Measurements from ENCODE around the gene CRB2. TPM values are rescaled to one million over a fixed set of nuclear protein-coding genes. Genes with fewer than 3 reads are reported as not detected.

The CRB2 gene
- total RNA-seq, 1 donor from 2014 or later, result not detected

DNA sequence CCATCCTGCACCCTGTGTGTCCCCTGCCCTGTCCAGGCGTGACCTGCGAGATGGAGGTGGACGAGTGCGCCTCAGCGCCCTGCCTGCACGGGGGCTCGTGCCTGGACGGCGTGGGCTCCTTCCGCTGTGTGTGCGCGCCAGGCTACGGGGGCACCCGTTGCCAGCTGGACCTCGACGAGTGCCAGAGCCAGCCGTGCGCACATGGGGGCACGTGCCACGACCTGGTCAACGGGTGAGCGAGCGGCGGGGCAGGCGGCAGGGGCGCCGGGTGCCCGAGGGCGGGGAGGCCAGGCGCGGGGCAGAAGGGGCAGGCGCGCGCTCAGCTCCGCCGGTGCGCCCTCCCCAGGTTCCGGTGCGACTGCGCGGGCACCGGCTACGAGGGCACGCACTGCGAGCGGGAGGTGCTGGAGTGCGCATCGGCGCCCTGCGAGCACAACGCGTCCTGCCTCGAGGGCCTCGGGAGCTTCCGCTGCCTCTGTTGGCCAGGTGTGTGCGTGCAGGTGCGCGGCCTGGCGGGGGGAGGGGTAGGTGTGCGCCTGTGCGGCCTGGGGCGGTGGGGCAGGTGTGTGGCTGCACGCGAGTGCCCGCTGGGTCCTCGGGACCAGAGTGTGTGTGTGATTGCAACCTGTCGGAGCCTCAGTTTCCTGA is 10.0 kb downstream of the CRB2 start:
- Histone ChIP-seq H3K4me3 (ENCODE audit: low read depth, low read length) (no peak overlapping the region), H3K27me3 (ENCODE audit: control insufficient read depth, insufficient read depth, low read length) (no peaks in the 10 kb centered on the region), H3K36me3 (ENCODE audit: control insufficient read depth, insufficient read depth, low read length) (no peaks in the 10 kb centered on the region)
- TF ChIP-seq, protein P1, sequence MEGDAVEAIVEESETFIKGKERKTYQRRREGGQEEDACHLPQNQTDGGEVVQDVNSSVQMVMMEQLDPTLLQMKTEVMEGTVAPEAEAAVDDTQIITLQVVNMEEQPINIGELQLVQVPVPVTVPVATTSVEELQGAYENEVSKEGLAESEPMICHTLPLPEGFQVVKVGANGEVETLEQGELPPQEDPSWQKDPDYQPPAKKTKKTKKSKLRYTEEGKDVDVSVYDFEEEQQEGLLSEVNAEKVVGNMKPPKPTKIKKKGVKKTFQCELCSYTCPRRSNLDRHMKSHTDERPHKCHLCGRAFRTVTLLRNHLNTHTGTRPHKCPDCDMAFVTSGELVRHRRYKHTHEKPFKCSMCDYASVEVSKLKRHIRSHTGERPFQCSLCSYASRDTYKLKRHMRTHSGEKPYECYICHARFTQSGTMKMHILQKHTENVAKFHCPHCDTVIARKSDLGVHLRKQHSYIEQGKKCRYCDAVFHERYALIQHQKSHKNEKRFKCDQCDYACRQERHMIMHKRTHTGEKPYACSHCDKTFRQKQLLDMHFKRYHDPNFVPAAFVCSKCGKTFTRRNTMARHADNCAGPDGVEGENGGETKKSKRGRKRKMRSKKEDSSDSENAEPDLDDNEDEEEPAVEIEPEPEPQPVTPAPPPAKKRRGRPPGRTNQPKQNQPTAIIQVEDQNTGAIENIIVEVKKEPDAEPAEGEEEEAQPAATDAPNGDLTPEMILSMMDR (IDR thresholded peaks at IDR 0.05; ENCODE audit: insufficient read depth, low read length, severe bottlenecking), result no peak
- DNase-seq (ENCODE audit: low read depth), result no peak
- FAIRE-seq, result no peak

DNA sequence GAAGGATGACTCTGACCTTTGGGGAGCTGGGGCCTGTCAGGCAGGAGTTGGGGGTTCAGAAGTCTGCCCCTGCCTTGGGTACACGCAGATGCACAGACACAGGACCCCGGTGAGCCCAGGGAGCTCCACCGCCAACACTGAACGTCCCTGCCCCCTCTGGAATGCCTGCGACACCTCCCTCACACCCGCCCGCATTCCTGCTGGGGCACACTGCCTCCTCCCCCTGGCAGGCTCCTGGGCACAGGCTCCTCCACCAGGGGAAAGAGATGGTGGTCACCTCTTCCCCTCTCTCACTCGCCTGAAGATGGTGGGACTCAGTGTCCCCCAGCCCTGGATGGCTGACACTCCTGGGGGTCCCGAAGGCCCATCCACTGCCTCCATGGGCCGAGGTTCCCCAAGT is 12.0 kb downstream of the CRB2 start:
- no peak overlapping the region for H3K4me3 ChIP-seq (ENCODE audit: low read depth, low read length)
- FAIRE-seq (no peak), DNase-seq (ENCODE audit: low read depth) (no peak)
- no peaks in the 10 kb centered on the region for H3K36me3 ChIP-seq (ENCODE audit: control insufficient read depth, insufficient read depth, low read length)
- TF ChIP-seq, protein P1 (IDR thresholded peaks at IDR 0.05; ENCODE audit: insufficient read depth, low read length, severe bottlenecking), result no peak
- peaks cover 8% of the 10 kb centered on the region for H3K27me3 ChIP-seq (ENCODE audit: control insufficient read depth, insufficient read depth, low read length)

DNA sequence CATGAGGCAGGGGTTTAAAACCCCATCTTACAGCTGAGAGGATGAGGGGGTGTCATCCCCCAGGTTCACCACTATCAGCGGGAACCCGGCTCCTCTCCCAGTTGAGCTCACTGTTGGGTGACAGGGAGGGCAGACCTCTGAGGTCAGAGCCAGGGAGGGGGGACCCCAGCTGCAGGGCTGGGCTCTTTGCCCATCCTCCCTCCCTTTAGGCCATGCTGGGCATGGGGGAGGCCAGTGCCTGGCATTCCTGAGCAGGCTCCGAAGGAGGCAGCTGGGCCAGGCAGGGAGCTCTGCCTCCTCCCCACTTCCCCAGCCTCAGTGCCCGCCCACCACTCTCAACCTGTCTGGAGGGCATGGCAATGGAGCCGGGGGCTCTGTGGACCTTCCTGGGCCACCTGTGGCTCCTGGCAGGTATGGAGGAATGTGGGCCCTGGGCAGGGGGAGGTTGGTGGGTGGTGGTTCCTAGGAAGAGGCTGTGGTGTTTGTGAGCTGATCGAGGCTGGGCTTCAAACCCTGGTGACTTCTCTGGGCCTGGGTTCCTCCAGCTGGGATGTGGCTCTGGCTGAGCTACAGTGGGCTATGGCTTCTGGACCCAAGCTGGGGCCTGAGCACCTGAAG is 12.6 kb downstream of the CRB2 start:
- no peak for FAIRE-seq
- no peak overlapping the region for H3K4me3 ChIP-seq (ENCODE audit: low read depth, low read length)
- TF ChIP-seq, protein P1 (IDR thresholded peaks at IDR 0.05; ENCODE audit: insufficient read depth, low read length, severe bottlenecking), result no peak
- peaks cover 11% of the 10 kb centered on the region for H3K27me3 ChIP-seq (ENCODE audit: control insufficient read depth, insufficient read depth, low read length)
- DNase-seq (ENCODE audit: low read depth), result no peak
- H3K36me3 ChIP-seq (ENCODE audit: control insufficient read depth, insufficient read depth, low read length), result no peaks in the 10 kb centered on the region

DNA sequence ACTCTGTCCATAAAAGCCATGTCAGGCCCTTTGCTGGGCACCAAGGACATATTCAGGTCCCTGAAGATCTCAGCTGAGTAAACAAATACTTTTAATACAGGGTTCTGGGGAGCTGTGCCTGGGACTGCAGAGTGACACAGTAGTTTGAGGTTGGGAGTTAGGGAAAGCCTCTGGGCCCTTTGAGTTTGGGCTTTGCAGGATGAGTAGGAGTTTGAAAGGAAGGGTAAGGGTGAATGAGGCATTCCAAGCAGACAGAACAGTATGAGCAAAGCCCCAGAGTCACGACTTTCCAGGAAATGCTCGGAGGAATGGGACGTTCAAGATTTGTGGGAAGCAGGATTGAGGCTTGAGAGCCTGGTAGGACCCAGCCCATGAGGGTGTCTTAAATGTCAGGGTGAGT is 13.3 kb downstream of the CRB2 start:
- FAIRE-seq (no peak), DNase-seq (ENCODE audit: low read depth) (no peak)
- Histone ChIP-seq H3K27me3 (ENCODE audit: control insufficient read depth, insufficient read depth, low read length) (peaks cover 18% of the 10 kb centered on the region), H3K4me3 (ENCODE audit: low read depth, low read length) (no peak overlapping the region), H3K36me3 (ENCODE audit: control insufficient read depth, insufficient read depth, low read length) (no peaks in the 10 kb centered on the region)
- TF ChIP-seq, protein P1 (IDR thresholded peaks at IDR 0.05; ENCODE audit: insufficient read depth, low read length, severe bottlenecking), result no peak

DNA sequence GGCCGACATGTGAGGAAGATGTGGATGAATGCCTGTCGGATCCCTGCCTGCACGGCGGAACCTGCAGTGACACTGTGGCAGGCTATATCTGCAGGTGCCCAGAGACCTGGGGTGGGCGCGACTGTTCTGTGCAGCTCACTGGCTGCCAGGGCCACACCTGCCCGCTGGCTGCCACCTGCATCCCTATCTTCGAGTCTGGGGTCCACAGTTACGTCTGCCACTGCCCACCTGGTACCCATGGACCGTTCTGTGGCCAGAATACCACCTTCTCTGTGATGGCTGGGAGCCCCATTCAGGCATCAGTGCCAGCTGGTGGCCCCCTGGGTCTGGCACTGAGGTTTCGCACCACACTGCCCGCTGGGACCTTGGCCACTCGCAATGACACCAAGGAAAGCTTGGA is 14.1 kb downstream of the CRB2 start:
- Histone ChIP-seq H3K27me3 (ENCODE audit: control insufficient read depth, insufficient read depth, low read length) (peaks cover 25% of the 10 kb centered on the region), H3K4me3 (ENCODE audit: low read depth, low read length) (no peak overlapping the region), H3K36me3 (ENCODE audit: control insufficient read depth, insufficient read depth, low read length) (no peaks in the 10 kb centered on the region)
- peak; percentile 28 for FAIRE-seq
- no peak for DNase-seq (ENCODE audit: low read depth)
- TF ChIP-seq, protein P1 (IDR thresholded peaks at IDR 0.05; ENCODE audit: insufficient read depth, low read length, severe bottlenecking), result no peak
